Common myeloid progenitor, CD34-positive (primary cell): Measurements from ENCODE around the gene ERVFRD-1.

ENCODE experiments used
- CTCF ChIA-PET: fragments of 350-600 bp; sonication (Branson Sonifier 250); formaldehyde crosslinking; loops from one replicate; lab custom pipeline; 2021; ENCODE audit warnings: antibody characterized with exemption; lab: Charles Lee
- POLR2A ChIA-PET: fragments of 350-600 bp; sonication (Branson Sonifier 250); formaldehyde crosslinking; loops from one replicate; lab custom pipeline; 2021; ENCODE audit warnings: antibody characterized with exemption; lab: Charles Lee
- DNase-seq, 3 donors: peaks; one replicate each; pipeline versions ENCODE4 v3.0.0 to v3.0.0-alpha.2; 2013
- H3K27ac ChIP-seq, 2 experiments: 1 replicate in 1 of 2; 2 replicates in 1 of 2; pipeline ENCODE4 v1.7.0; 2013; ENCODE audit warnings: inconsistent platforms in 2 of 2, low read length in 2 of 2, mild to moderate bottlenecking in 2 of 2, low read depth in 1 of 2, moderate library complexity in 1 of 2; ENCODE audit not compliant: severe bottlenecking in 2 of 2, insufficient read depth in 1 of 2, poor library complexity in 1 of 2
- H3K27me3 ChIP-seq, 5 experiments: replicated peaks in 2 of 5; 1 replicate in 3 of 5; 2 replicates in 2 of 5; pipeline versions ENCODE4 v1.6.1 to v1.7.0; 2013; ENCODE audit warnings: low read length in 4 of 5, mild to moderate bottlenecking in 2 of 5, moderate library complexity in 2 of 5, inconsistent platforms in 1 of 5; ENCODE audit not compliant: insufficient read depth in 5 of 5, control insufficient read depth in 4 of 5
- H3K36me3 ChIP-seq, 4 experiments: 1 replicate in 2 of 4; 2 replicates in 2 of 4; pipeline versions ENCODE4 v1.6.1 to v1.7.0; 2013; ENCODE audit warnings: low read length in 3 of 4, control low read depth in 1 of 4, mild to moderate bottlenecking in 1 of 4; ENCODE audit not compliant: control insufficient read depth in 4 of 4, insufficient read depth in 4 of 4
- H3K4me1 ChIP-seq, 4 experiments: 1 replicate in 3 of 4; 2 replicates in 1 of 4; pipeline versions ENCODE4 v1.6.1 to v1.7.1; 2013; ENCODE audit warnings: low read length in 3 of 4, mild to moderate bottlenecking in 3 of 4, control low read depth in 1 of 4, inconsistent platforms in 1 of 4, moderate library complexity in 1 of 4; ENCODE audit not compliant: control insufficient read depth in 4 of 4, insufficient read depth in 4 of 4; ENCODE audit errors: control extremely low read depth in 1 of 4
- H3K4me3 ChIP-seq, 7 experiments: 1 replicate in 4 of 7; 2 replicates in 3 of 7; pipeline versions ENCODE4 v1.5.1 to v1.7.0; 2013; ENCODE audit warnings: mild to moderate bottlenecking in 7 of 7, low read length in 6 of 7, moderate library complexity in 6 of 7, inconsistent platforms in 2 of 7, low read depth in 2 of 7, control low read depth in 1 of 7; ENCODE audit not compliant: insufficient read depth in 4 of 7, control insufficient read depth in 1 of 7; ENCODE audit errors: extremely low read depth in 1 of 7
- H3K9me3 ChIP-seq, 5 experiments: 1 replicate in 4 of 5; 2 replicates in 1 of 5; pipeline versions ENCODE4 v1.6.1 to v1.7.1; 2013; ENCODE audit warnings: low read length in 4 of 5, mild to moderate bottlenecking in 2 of 5, inconsistent platforms in 1 of 5, low read depth in 1 of 5, moderate library complexity in 1 of 5; ENCODE audit not compliant: control insufficient read depth in 4 of 5, insufficient read depth in 2 of 5; ENCODE audit errors: control extremely low read depth in 1 of 5
- WGBS: methylation state at CpG from one replicate; pipeline ENCODE4 v1.1.5; 2013; ENCODE audit not compliant: insufficient coverage; 5-methylcytosine and 5-hydroxymethylcytosine counted together

Gene ERVFRD-1

DNA sequence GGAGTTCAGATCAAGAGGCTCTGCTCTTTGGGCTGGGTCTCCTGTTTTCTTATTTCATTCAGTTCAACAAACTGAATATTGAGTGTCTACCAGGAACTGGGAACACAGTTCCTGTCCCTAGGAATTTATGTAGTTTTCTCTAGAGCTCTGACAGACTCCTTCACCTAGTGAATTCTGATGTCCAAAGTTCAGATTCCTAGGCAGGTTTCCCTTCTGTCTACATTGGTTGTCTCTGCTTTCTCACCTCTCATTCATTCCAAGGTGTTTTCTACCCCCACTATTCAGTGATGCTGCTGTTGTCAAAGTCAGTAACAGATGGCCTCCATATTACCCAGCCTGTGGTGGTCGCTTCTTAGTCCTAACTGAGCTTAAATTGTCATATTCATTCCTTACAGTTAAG lies 13.5 kb downstream of the ERVFRD-1 start:
- H3K36me3 ChIP-seq = peaks cover 0 to 10% (median 2%) of the 10 kb centered on the region in 4 experiments
- H3K4me1 ChIP-seq = peaks cover 0 to 28% (median 11%) of the 10 kb centered on the region in 4 experiments
- WGBS = no CpG with 5 or more reads among the region's 1 CpG
- no peak overlapping the region for H3K4me3 ChIP-seq
- no peak for DNase-seq
- CTCF ChIA-PET = interaction anchor here (1.0 kb wide), 1 partner anchor 45 kb away, joined by 3 read pairs; no protein-coding TSS in a partner anchor
- no peak overlapping the region for H3K27ac ChIP-seq
- POLR2A ChIA-PET = interaction anchor here (0.6 kb wide), 1 partner anchor 577 kb away, joined by 5 read pairs; the partner anchor contains the start of gene GCNT2
- H3K27me3 ChIP-seq = no peaks in the 10 kb centered on the region
- peaks cover 0 to 5% (median 0%) of the 10 kb centered on the region in 5 experiments for H3K9me3 ChIP-seq

DNA sequence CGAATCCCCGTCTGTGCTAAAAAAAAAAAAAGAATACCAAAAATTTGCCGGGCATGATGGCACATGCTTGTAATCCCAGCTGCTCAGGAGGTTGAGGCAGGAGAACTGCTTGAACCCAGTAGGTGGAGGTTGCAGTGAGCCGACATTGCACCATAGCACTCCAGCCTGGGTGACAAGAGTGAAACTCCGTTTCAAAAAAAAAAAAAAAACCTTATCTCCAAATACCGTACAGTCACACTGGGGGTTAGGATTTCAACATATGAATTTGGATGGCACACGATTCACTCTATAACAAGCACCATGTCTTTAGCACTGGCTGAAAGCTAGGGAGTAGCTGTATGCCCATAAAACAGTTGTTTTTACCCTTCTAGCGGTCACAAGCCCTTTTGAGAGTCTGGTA lies 14.0 kb downstream of the ERVFRD-1 start:
- no peak for DNase-seq
- Histone ChIP-seq H3K27me3 (no peaks in the 10 kb centered on the region), H3K9me3 (peaks cover 0 to 4% (median 0%) of the 10 kb centered on the region in 5 experiments), H3K27ac (no peak overlapping the region), H3K4me1 (peaks cover 0 to 28% (median 15%) of the 10 kb centered on the region in 4 experiments), H3K36me3 (peaks cover 0 to 10% (median 2%) of the 10 kb centered on the region in 4 experiments), H3K4me3 (no peak overlapping the region)
- ChIA-PET CTCF (interaction anchor here (1.0 kb wide), 1 partner anchor 46 kb away, joined by 3 read pairs; no protein-coding TSS in a partner anchor), POLR2A (interaction anchor here (0.6 kb wide), 1 partner anchor 577 kb away, joined by 5 read pairs; the partner anchor contains the start of gene GCNT2)
- WGBS = 88% methylated on average over 4 of the region's 8 CpGs

DNA sequence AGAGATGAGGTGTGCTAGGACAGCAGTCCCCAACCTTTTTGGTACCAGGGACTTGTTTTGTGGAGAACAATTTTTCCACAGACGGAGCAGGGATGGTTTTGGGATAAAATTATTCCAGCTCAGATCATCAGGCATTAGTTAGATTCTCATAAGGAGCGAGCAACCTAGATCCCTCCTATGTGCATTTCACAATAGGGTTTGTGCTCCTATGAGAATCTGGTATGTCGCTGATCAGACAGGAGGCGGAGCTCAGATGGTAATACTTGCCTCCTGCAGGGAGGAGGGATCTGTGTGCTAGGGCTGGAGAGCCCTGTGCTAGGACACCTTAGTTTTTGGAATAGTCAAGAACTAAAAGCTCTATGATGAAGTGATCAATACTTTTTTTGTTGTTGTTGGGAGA lies 15.4 kb downstream of the ERVFRD-1 start:
- ChIA-PET POLR2A (no interaction called here), CTCF (interaction anchor here (0.9 to 2.2 kb wide), 4 partner anchors 11 to 400 kb away, joined by 3 to 9 read pairs (median 4); no protein-coding TSS in a partner anchor)
- Histone ChIP-seq H3K4me3 (peak overlapping the region in 1 of 7 experiments; percentile 17), H3K9me3 (peaks cover 0 to 4% (median 0%) of the 10 kb centered on the region in 5 experiments), H3K4me1 (peaks cover 0 to 28% (median 15%) of the 10 kb centered on the region in 4 experiments), H3K36me3 (peaks cover 0 to 10% (median 2%) of the 10 kb centered on the region in 4 experiments), H3K27me3 (no peaks in the 10 kb centered on the region), H3K27ac (no peak overlapping the region)
- 71% methylated on average over 2 of the region's 4 CpGs for WGBS
- peak in 2 of 3 donors; percentile 37 to 47 for DNase-seq

DNA sequence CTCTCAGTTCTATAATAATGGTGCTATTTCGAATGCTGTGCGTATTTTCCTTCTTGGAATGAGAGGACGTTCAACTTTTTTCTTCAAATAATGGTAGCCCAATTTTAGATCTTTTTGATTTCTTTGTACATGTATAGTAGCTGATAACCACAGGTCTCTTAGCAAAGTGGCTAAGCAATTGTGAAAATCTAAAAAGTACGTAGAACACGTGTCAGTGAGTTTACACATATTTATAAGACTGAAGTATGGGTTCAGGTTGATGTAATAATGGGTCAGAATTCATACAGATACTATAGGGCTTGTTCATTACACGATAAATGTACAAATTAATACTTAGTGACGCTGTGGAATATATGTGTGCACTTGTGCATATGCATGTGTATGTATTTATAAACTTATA lies 16.6 kb downstream of the ERVFRD-1 start:
- WGBS = 54% methylated on average over 5 of the region's 7 CpGs
- POLR2A ChIA-PET = interaction anchor here (0.5 kb wide), 1 partner anchor 407 kb away, joined by 3 read pairs; no protein-coding TSS in a partner anchor
- H3K36me3 ChIP-seq = peaks cover 0 to 4% (median 0%) of the 10 kb centered on the region in 4 experiments

DNA sequence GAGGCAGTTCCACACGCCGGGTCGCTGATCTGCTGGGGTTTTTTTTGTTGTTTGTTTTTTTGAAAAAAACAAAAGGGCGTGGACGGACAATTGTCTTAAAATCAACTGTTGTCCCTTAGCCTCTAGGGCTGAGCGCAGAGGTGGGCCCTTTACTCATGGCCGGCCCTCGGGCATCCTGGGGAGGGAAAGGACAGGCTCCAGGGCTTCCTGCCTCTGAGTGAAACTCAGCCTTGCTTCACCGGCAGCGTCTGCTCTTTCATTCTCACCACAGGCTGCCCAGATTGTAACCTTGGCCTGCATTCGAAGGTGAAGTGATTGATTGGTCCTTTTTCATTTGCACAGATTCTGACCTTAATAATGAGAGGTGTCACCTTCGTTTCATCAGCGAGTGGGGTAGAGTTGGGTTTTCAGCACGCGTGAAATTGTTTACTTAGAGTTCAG lies 17.1 kb downstream of the ERVFRD-1 start:
- H3K4me1 ChIP-seq = peaks cover 0 to 28% (median 15%) of the 10 kb centered on the region in 4 experiments
- peak overlapping the region in 1 of 2 experiments; percentile 83 for H3K27ac ChIP-seq
- DNase-seq = no peak
- CTCF ChIA-PET = interaction anchor here (0.9 to 2.2 kb wide), 3 partner anchors 10 to 12 kb away, joined by 3 to 9 read pairs (median 4); no protein-coding TSS in a partner anchor
- H3K27me3 ChIP-seq = no peaks in the 10 kb centered on the region
- H3K9me3 ChIP-seq = no peaks in the 10 kb centered on the region
- peaks cover 0 to 4% (median 0%) of the 10 kb centered on the region in 4 experiments for H3K36me3 ChIP-seq
- 0% methylated on average over 10 of the region's 15 CpGs for WGBS
- peak overlapping the region; percentile 79 to 99 (median 93) for H3K4me3 ChIP-seq
- POLR2A ChIA-PET = no interaction called here

More for the DNA sequence above, 16.6 kb downstream of the ERVFRD-1 start:
- H3K27me3 ChIP-seq = no peaks in the 10 kb centered on the region
- peaks cover 0 to 28% (median 15%) of the 10 kb centered on the region in 4 experiments for H3K4me1 ChIP-seq
- H3K9me3 ChIP-seq = no peaks in the 10 kb centered on the region
- CTCF ChIA-PET = interaction anchor here (0.9 to 2.2 kb wide), 5 partner anchors 9 to 401 kb away, joined by 3 to 9 read pairs (median 4); no protein-coding TSS in a partner anchor
- peak overlapping the region in 1 of 2 experiments; percentile 83 for H3K27ac ChIP-seq
- no peak for DNase-seq
- peak overlapping the region in 5 of 7 experiments; percentile 85 to 99 (median 95) for H3K4me3 ChIP-seq

DNA sequence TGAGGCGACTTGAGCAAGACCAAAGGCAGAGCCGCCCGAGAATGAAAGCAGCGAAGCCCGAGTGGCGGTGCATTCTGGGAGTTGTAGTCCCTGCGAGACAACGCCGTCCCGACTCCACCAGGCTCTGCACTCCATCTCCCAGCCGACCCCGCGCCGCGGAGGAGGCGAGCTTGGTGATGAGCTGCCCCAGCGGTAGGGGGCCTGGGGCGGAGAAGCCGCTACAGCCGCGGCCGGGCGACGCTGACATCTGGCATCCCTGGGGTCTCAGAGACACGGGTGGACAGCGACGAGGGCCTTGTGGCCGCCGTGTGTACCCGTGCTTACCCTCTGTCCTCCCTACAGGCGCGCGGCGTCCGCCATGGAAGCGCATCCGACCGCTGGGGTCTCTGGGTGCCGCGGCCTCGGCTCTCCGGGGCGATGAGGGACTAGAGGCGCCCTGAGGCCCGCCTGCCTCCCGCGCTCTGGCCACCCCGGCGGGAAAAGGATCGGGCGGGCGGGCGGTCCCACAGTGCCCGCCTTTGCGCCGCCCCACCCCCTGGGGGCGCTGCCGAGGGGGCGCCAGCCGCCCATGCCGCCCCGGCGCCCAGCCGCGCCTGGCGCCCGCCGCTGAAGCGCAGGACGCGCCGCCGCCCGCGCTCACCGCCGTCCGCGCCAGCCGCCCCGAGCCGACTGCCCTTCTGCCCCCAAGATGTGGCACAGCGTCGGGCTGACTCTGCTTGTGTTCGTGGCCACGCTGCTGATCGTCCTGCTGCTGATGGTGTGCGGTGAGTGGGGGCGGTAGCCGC lies 17.7 kb downstream of the ERVFRD-1 start, which contains the start of gene SMIM13:
TSS of gene SMIM13 (plus strand) at position 209 of the 785 bp plus-strand sequence. CDS start at position 689, 480 bp downstream.
- peak; percentile 96 to 98 (median 97) for DNase-seq
- ChIA-PET POLR2A (interaction anchor here (0.6 kb wide), 1 partner anchor 429 kb away, joined by 3 read pairs; no protein-coding TSS in a partner anchor), CTCF (interaction anchor here (0.6 to 1.6 kb wide), 6 partner anchors 9 to 34 kb away, joined by 3 to 5 read pairs (median 4); no protein-coding TSS in a partner anchor)
- H3K27me3 ChIP-seq = no peaks in the 10 kb centered on the region
- peaks cover 0 to 28% (median 15%) of the 10 kb centered on the region in 4 experiments for H3K4me1 ChIP-seq
- no peaks in the 10 kb centered on the region for H3K9me3 ChIP-seq
- peak within 1 kb of the TSS; percentile 79 to 99 (median 93) for H3K4me3 ChIP-seq
- 0% methylated on average over 84 of the region's 90 CpGs for WGBS
- peaks cover 0 to 4% (median 0%) of the 10 kb centered on the region in 4 experiments for H3K36me3 ChIP-seq
- H3K27ac ChIP-seq = peak within 1 kb of the TSS; percentile 50 to 87
